ENCODE measurements around the gene LPCAT1. TPM values are rescaled to one million over a fixed set of nuclear protein-coding genes. Genes with fewer than 3 reads are reported as not detected.
A peak's percentile ranks its signal among the peaks of the same experiment; 100 is the strongest.

Gene LPCAT1
- total and polyA plus RNA-seq, 2 of the 4 experiments (the other 2 are of a cell fraction) = 17.7 to 33.6 TPM

DNA sequence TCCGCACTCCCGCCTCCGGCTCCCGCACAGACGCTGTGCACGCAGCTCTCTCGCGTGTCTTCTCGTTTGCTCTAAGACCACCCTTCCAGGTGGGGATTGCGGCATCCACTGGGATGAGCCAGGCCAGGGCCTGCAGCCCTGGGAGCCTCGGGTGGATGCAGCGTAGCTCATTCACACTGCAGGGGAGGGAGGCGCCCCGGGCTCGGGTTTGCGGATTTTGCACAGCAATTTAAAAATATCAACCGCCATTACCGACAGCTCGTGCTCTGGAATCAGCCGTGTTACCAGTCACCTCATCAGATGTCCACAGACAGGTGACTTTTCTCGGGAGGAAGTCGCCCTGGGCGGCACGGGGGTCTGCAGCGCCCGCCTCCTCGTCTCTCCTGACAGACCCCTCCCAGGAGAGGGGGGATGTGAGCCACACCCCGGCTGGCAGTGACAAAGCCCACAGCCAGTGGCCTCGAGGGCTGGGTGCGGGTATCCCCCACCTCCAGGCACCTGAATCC, 57.7 kb downstream of the LPCAT1 start:
- peaks cover 4 to 10% of the 10 kb centered on the region in 2 experiments; a peak in 1 of 4 replicates for H3K79me1 ChIP-seq (ENCODE audit: low read depth in 1 of 2, low read length in 2 of 2)

More for the DNA sequence above, 57.7 kb downstream of the LPCAT1 start:
- no peak overlapping the region for H3K4me3 ChIP-seq (ENCODE audit: insufficient read depth, low read depth, low read length)
- H4K5ac ChIP-seq (ENCODE audit: low read depth, low read length) = no peak overlapping the region
- H3K9ac ChIP-seq (ENCODE audit: low read depth, low read length) = no peak overlapping the region
- ATAC-seq (ENCODE audit: low read depth) (no peak), DNase-seq (no peak)
- WGBS, 2 experiments (ENCODE audit: extremely low coverage in 2 of 2, insufficient read length in 1 of 2) = 100% methylated on average over 10 of the region's 30 CpGs; no CpG with 5 or more reads in 1 of the 2 experiments
- no peak overlapping the region for H2BK120ac ChIP-seq (ENCODE audit: low read depth, low read length)
- no peak overlapping the region for H4K91ac ChIP-seq (ENCODE audit: insufficient read depth, low read depth, low read length)
- H3K9me1 ChIP-seq (ENCODE audit: insufficient read depth, low read length) = peaks cover 8% of the 10 kb centered on the region
- TF ChIP-seq MXI1 (IDR thresholded peaks at IDR 0.05; ENCODE audit: borderline replicate concordance, low read depth, low read length) (no peak), MAFK (IDR thresholded peaks at IDR 0.05; ENCODE audit: low read depth, low read length) (no peak)
- H4K8ac ChIP-seq (ENCODE audit: low read depth in 2 of 2, low read length in 2 of 2) = no peak overlapping the region
- H2AK9ac ChIP-seq (replicated peaks; ENCODE audit: low read depth, low read length, poor library complexity) = peak overlapping the region; percentile 77
- no TSS peak for BruUV-seq (replicated peaks)
- dilution Hi-C loops (cut with HindIII; ENCODE audit: low sequenced_read_pairs, unreplicated experiment) (no loop called here), intact Hi-C loops (cut with micrococcal nuclease) (no loop called here), in situ Hi-C loops (cut with MboI; ENCODE audit: low sequenced_read_pairs) (no loop called here)
- no peak overlapping the region for H3K23ac ChIP-seq (ENCODE audit: low read depth, low read length)
- CTCF ChIA-PET = no interaction called here
- H2AFZ ChIP-seq (replicated peaks; ENCODE audit: low read length, poor library complexity) = peak overlapping the region; percentile 33
- H2BK20ac ChIP-seq (ENCODE audit: low read depth, low read length) = no peak overlapping the region
- H3K18ac ChIP-seq (ENCODE audit: low read depth, low read length) = no peak overlapping the region
- no peak overlapping the region for H3K27ac ChIP-seq (ENCODE audit: insufficient read depth, low read length)
- no peak overlapping the region for H3K4ac ChIP-seq (ENCODE audit: low read depth, low read length)
- no peak overlapping the region for H3K14ac ChIP-seq (replicated peaks; ENCODE audit: low read depth, low read length)
- POLR2A ChIA-PET (ENCODE audit: unreplicated experiment) = no interaction called here
- no peaks in the 10 kb centered on the region for H3K4me1 ChIP-seq (ENCODE audit: control insufficient read depth, insufficient read depth, low read length)
- no peak overlapping the region for H3K4me2 ChIP-seq (ENCODE audit: low read depth, low read length)
- no peaks in the 10 kb centered on the region; the same call in 1 of the 2 replicates for H3K9me3 ChIP-seq (ENCODE audit: control insufficient read depth, insufficient read depth, low read length)
- no peak overlapping the region for H2BK15ac ChIP-seq (ENCODE audit: low read depth, low read length)
- peaks cover 15% of the 10 kb centered on the region for H4K20me1 ChIP-seq (ENCODE audit: insufficient read depth, low read length)
- no peaks in the 10 kb centered on the region for H3K27me3 ChIP-seq (ENCODE audit: control insufficient read depth, insufficient read depth, low read length)
- no peak overlapping the region for H2AK5ac ChIP-seq (ENCODE audit: low read depth, low read length)
- H3K36me3 ChIP-seq (ENCODE audit: control insufficient read depth, insufficient read depth, low read length) = peaks cover 82% of the 10 kb centered on the region
- no peak overlapping the region for H2BK5ac ChIP-seq (ENCODE audit: low read depth, low read length, poor library complexity, severe bottlenecking)
- H3K56ac ChIP-seq (ENCODE audit: extremely low read depth, insufficient read depth, low read length) = no peak overlapping the region

Measured in IMR-90 (cell line).